ENCODE results near the gene TAS1R2.

TAS1R2 gene

GRCh38 chr1:18796950-18797349 is 62.5 kb downstream of the TAS1R2 start:
- no peak for DNase-seq

GRCh38 chr1:18795002-18795689 is 64.3 kb downstream of the TAS1R2 start:
- DNase-seq: no peak

- DNase-seq: no peak
These were observed 64.9 kb downstream of the TAS1R2 start for GRCh38 chr1:18794561-18794960.

GRCh38 chr1:18794051-18794450 is 65.4 kb downstream of the TAS1R2 start:
- DNase-seq: no peak

GRCh38 chr1:18793164-18793563 is 66.3 kb downstream of the TAS1R2 start:
- DNase-seq: no peak

- DNase-seq: no peak
These were observed 66.7 kb downstream of the TAS1R2 start for GRCh38 chr1:18792747-18793146.
